NCI-H146 treated with DMSO at 0.1 percent for 48 hours (cell line): ENCODE data around the gene SLC39A11.
A peak's percentile ranks its signal among the peaks of the same experiment; 100 is the strongest.

ENCODE experiments used
- DNase-seq: peaks from one replicate; lab custom pipeline; 2025; ENCODE audit not compliant: unreplicated experiment; lab: John Stamatoyannopoulos, UW

Gene SLC39A11

GRCh38 chr17:72984145-72984925 is 108.2 kb downstream of the SLC39A11 start:
- no peak for DNase-seq

- DNase-seq: no peak
Measured at GRCh38 chr17:72982680-72983079, 109.8 kb downstream of the SLC39A11 start.

DNA sequence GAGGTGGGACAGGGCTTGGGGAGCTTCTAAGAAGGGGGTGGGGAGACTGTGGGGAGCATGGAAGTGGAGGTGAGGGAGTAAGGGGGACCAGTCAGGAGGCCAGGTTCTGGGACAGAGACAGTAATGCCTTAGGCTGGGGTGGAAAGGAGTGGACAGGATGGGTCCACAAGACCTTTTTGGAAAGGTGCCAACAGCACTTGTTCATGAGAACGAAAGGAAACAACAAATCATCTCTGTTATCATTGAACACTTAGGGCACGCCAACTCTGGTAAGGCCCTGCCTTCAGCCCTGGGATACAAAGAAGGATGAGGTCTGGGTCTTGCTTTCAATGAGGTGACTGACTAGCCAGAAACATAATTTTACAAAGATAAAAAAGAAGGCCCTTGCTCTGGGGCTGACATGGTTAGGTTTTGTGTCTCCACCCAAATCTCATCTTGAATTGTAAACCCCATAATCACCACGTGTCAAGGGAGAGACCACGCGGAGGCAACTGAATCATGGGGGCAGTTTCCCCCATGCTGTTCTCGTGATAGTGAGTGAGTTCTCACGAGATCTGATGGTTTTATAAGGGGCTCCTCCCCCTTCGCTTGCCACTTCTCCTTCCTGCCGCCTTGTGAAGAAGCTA is 113.8 kb downstream of the SLC39A11 start:
- no peak for DNase-seq

DNA sequence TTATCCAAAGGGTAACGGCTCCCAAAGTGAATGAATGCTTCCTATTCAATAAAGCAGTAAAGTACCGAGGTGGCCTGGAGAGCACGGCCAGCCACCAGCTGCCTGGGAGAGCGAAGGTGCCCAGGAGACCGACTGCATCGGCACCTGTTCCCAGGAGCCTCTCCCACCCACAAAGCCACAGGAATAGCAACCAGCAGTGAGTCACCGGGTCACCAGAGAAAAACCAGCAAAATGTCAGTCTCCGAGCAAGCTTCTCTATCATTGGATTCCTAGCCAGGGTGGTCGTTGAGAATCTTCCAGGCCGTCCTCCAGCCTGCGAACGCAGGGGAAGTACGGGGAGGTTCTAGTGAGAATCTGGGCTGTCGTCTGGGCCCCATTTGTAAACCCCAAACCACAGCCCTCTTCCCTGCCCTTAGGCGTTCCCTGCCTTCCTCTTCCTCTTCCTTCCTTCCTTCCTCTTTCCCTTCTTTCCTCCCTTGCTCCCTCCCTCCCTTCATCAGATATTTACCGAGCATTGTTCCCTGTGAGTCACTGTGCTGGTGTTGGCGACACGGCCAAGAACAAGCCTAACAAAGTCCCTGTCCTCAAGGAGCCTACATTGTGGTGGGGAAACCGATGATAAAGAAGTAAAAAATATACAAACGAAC is 114.6 kb downstream of the SLC39A11 start:
- no peak for DNase-seq

GRCh38 chr17:72976971-72977770 is 115.3 kb downstream of the SLC39A11 start:
- no peak for DNase-seq

GRCh38 chr17:72975509-72975908 is 117.0 kb downstream of the SLC39A11 start:
- DNase-seq: no peak

DNA sequence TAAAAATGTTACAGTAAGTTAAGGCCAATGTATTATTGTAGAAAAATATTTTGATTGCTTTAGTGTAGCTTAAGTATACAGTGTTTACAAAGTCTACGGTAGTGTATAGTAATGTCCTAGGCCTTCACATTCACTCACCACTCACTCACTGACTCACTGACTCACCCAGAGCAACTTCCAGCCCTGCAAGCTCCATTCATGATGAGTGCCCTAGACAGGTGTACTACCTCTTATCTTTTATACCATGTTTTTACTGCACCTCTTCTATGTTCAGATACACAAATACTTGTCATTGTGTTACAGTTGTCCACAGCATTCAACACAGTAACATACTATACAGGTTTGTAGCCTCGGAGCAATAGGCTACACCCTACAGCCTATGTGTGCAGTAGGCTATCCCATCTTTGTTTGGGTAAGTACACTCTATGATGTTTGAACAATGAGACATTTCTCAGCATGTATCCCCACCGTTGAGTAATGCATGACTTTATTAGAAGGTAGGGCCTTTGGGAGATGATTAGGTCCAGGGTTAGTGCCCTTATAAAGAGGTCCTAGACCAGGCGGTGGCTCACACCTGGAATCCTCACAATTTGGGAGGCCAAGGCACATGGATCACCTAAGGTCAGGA is 117.8 kb downstream of the SLC39A11 start:
- no peak for DNase-seq

- peak; percentile 82 for DNase-seq
Measured at GRCh38 chr17:72972263-72972951, 120.1 kb downstream of the SLC39A11 start.

- DNase-seq: no peak
Measured at GRCh38 chr17:72971226-72971880, 121.1 kb downstream of the SLC39A11 start.

DNA sequence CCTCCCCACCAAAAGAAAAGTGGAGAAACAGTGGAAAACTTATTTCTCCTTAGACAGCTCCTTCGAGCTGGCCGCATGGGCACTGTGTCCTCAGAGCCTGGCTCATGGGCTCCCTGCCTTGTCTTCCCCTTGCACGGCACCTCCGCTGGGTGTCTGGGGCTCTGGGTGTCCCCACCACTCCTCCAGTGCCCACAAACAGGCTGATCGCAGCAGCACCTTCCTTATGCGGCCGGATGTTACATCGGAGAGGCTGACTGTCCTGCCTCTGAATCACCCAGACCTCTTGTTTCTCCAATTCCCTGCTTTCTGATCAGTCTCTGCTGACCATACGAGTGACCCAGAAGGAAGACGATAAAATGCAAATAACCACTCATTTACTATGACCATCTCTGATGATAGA is 121.7 kb downstream of the SLC39A11 start:
- DNase-seq: no peak

GRCh38 chr17:72970246-72970645 is 122.2 kb downstream of the SLC39A11 start:
- no peak for DNase-seq

DNA sequence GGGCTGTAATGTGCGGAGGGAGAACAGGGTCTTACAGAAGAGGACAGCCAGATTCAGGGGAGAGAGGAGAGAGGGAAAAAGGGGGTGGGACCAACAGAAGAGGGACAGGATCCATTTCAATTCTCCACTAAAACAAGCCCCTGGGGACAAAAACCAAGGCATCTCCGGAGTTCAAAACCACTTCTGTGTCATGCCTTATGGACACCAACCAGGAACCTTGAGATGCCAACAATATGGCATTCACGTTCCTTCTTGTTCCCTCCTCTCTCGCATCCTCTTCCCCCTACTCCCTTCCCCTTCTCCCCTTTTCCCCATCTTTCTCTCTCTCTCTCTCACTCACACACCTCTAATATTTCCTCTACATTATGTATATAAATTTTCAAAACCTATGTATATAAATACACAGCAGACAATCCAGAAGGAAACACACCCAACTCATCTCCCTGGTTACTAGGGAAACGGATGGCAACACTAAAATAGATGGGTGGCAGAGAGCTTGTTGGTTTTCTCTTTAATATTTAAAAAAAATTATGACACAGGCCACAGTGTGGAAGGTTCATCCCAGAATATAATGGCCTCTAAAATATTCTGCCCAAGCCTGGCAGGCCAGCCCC is 123.1 kb downstream of the SLC39A11 start:
- DNase-seq: no peak

- no peak for DNase-seq
Measured at GRCh38 chr17:72968798-72969197, 123.7 kb downstream of the SLC39A11 start.

- DNase-seq: no peak
Measured at GRCh38 chr17:72967977-72968585, 124.4 kb downstream of the SLC39A11 start.

- no peak for DNase-seq
Measured at GRCh38 chr17:72967277-72967970, 125.1 kb downstream of the SLC39A11 start.

- no peak for DNase-seq
Measured at GRCh38 chr17:72962106-72962505, 130.4 kb downstream of the SLC39A11 start.

DNA sequence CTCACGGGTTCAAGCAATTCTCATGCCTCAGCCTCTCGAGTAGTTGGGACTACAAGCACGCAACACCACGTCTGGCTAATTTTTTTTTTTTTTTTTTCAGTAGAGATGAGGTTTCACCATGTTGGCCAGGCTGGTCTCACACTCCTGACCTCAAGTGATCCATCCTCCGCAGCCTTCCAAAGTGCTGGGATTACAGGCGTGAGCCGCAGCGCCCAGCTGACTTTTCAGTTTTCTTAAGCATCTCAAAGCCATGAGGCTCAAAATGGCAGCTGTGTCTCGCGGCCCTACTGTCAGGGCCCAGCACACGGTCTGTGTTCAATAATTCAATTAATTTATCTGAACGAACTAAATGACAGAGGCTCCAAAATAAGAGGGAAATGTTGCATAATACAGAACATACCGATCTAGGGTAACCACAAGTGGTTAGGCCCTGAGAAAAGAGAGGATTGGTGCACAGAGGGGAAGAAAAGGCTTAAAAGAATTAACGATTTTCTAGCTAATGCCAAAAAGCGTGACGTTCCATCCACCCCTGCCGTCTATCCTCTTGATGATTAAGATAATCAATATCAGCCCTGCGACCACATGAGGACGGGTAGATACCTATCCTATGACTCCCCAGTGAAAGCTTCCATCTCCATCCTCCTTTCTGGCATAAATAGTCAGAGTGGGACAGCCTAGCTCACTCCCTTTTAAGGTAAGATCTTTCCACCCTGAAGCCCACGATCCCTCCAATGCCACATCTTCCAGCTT is 136.9 kb downstream of the SLC39A11 start:
- DNase-seq: no peak

GRCh38 chr17:72954579-72954978 is 137.9 kb downstream of the SLC39A11 start:
- no peak for DNase-seq
